Fibroblast of upper back skin (primary cell): ENCODE results near the gene CEMIP2.
A peak's percentile ranks its signal among the peaks of the same experiment; 100 is the strongest.

ENCODE experiments used
- DNase-seq: peaks from one replicate; pipeline ENCODE4 v3.0.0-alpha.2; 2013

CEMIP2 gene

DNA sequence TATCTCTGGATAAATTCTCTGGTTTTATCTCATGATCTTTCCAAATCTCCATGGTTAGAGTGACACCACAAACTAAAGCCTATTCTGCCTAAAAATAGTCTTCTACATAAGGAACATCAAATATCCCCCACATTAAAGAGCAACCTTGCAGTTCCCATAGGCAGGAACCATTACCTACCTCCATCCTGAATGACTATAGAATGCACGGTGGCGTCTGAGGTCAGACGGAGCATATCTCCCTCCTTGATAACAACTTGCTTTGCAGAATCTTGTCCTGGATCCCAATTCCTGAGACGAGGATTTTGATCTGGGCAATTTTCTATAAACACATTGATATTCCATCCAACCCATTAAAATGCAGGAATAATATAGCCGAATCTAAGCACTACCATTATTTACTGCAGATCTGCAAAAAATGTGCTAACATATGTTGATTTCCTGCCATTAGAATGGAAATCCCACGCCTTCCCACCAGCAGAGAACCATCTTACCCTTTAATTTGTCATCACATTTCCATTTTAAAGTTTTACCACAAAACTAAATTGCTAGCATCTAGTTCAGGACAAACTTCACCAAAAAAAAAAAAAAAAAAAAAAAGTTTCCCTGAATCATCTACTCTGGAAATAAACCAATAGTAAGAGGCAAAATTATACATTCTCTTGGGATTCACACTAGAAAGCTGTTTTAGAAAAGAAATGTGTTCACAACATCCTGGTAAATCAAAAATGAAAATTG, 22.1 kb downstream of the CEMIP2 start:
- no peak for DNase-seq

- no peak for DNase-seq
Observed at GRCh38 chr9:71744754-71745521, 23.4 kb downstream of the CEMIP2 start.

GRCh38 chr9:71743882-71744281, 24.4 kb downstream of the CEMIP2 start:
- DNase-seq, result no peak

DNA sequence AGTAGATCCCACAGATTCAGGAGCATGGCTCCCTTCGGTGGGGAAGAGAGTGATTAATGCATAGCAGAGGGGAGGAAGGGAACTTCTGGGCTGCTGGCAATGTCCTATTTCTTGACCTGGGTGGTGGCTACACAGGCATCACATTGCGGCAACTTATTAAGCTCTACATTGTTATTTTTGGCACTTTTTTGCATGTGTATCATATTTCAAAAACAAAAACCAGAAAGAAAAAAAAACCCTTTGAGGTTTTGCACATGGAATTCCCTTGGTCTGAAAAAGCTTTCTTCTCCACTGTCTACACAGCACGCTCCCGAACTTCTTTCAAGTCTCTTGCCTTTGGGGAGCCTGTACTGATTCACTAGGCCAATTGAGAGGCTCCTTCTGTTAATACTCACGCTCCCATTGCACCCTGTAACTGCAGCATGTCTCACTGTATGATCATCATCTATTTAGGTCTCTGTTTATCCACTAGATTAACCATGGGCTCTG, 25.1 kb downstream of the CEMIP2 start:
- DNase-seq, result peak; percentile 59

DNA sequence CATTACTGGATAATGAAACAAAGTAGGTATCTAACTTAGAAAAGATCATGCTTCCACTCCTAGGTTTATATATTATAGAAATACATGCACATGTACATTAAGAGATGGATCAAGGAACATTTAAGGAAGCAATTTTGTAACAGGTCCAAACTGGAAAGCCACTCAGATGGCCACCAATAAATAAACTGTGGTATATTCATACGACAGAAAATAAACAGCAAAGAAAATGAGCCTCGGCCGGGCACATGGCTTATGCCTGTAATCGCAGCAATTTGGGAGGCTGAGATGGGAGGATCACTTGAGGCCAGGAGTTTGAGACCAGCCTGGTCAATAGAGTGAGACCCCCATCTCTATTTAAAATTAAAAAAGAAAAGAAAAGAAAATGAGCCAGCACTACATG, 25.6 kb downstream of the CEMIP2 start:
- no peak for DNase-seq

GRCh38 chr9:71741926-71742648, 26.2 kb downstream of the CEMIP2 start:
- no peak for DNase-seq

- no peak for DNase-seq
Observed at GRCh38 chr9:71740199-71740598, 28.1 kb downstream of the CEMIP2 start.

- DNase-seq, result no peak
Observed at GRCh38 chr9:71737455-71737854, 30.9 kb downstream of the CEMIP2 start.

GRCh38 chr9:71736236-71736635, 32.1 kb downstream of the CEMIP2 start:
- DNase-seq, result no peak

DNA sequence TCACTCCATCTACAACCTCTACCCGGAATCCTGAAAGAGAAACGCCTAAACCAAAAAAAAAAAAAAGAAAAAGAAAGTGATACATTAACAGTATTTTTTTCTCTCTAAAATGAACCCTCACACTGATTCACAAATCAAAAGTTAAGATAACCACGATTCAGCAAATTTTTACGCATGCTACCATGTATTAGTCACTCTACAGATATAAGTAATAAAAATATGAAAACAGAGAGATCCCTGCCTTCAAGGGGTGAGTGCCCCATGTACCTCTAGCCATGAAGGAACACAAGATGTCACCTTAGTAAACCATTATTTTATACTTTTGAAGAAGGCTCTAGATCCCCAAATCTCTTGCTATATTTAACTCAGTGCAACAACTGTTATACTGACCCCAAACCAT, 33.4 kb downstream of the CEMIP2 start:
- DNase-seq, result no peak

DNA sequence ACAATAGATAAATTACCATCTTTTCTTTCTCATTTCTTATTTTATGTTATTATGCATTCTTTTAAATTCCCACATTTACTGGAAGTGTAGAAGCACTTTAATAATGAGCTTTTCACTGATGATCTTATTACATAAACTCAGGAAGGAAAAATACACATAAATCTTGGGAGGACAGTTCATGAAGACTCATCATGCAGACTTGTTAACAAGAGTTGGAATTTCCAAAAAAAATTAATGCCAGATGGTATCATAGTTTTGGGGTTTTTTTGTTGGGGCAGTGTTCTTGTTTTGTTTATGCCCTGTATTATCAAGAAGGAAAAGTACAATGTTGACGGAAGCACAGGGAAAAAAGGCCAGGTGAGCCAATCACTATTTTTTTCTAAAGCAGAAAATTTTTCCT, 35.1 kb downstream of the CEMIP2 start:
- DNase-seq, result peak; percentile 66

DNA sequence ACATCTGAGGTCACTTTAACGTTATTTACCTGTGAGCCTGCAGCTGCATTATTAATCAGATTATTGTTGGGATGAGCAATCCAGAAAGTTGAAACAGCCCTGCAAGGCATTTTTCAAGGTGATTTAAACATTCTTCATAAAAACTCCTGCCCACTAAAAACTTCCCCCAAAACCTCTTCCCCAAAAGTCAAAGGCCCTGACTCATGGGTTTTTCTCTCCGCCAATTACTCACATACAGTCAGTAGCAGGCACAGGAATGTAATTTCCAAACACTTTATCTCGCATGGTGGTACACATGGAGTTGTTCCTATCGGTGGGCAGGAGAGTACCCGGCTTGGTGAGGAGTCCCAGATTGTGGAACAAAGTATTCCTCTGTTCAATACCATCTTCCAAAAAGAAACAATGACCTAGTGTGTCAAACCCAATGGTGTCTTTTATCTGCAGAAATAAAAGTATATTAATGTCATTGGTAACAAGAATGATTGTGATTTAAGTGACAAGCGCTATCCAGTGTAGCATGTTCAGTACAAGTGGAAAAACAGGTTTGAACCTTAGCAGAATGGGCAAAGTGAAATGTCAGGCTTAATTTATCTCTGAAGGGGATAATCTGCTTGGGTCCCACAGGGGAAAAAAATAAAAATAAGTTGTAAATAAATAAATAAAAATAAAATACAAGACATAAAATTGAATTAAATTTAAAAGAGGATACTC, 38.3 kb downstream of the CEMIP2 start:
- no peak for DNase-seq

GRCh38 chr9:71726723-71727122, 41.6 kb downstream of the CEMIP2 start:
- DNase-seq, result no peak

- DNase-seq, result peak; percentile 62
Observed at GRCh38 chr9:71725590-71726338, 42.5 kb downstream of the CEMIP2 start.

GRCh38 chr9:71721855-71722254, 46.5 kb downstream of the CEMIP2 start:
- peak; percentile 71 for DNase-seq

- peak; percentile 76 for DNase-seq
Observed at GRCh38 chr9:71719562-71719961, 48.8 kb downstream of the CEMIP2 start.

GRCh38 chr9:71719088-71719487, 49.2 kb downstream of the CEMIP2 start:
- DNase-seq, result no peak

GRCh38 chr9:71716138-71716909, 52.0 kb downstream of the CEMIP2 start:
- DNase-seq, result no peak

DNA sequence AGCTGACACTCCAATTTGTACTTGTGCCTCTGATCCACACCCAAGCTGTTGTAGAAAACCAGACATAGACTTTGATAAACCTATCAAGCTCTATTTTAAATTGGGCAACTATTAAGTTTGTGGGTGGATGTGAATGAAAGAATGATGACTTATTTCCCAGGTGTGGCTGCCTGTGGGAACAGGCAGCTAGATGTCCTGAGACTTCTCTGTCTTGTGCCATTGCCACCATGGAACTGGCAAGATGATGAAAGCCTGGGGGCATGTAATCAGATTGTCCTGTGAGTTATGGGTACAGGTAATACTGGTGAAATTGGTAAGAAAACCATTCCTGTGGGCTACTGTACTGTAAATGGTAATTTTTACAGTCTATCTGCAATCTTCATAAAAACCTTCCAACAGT, 57.5 kb downstream of the CEMIP2 start:
- DNase-seq, result no peak

DNA sequence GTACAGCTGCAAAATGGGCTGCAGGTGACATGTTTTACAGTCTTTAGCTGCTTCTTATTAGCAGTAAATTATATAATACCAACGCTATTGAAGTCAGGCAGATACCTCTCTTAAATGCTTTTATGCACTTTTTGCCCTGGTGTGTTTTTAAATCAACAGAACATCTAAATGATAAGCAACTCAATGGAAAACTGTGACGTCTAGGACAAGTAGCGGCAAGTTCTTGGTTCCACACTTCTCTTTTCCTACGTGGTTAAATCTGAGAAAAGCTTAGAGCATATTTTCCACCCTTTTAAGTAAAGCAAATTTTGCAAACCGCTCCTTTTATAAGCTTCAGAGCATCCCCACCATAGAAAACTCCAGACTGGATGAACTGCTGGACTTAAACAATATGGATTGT, 58.1 kb downstream of the CEMIP2 start:
- no peak for DNase-seq

DNA sequence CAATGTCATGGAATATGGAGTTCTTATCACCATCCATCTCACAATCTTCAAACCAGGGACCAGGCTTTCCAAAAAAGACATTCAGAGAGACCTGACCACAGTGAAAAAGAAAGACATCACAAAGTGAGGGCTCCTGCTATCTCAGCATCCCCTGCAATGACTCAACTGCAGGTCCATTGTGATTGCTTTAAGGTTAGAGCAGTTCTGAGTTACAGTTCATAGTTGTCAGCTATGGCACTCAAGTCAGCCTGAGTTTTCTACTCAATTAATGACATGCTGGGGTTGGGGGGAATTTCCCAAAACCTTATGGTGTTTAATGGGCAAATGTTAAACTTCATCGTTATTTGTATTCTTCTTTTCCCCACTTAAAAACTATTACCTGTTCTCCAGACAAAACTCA, 58.9 kb downstream of the CEMIP2 start:
- DNase-seq, result no peak
